Stimulated activated CD4-positive, alpha-beta T cell treated with anti-CD3 and anti-CD28 coated beads, Interleukin-1b, Interleukin-23, amount 100 ng/mL, for 4 hours (primary cell): ENCODE measurements around the gene PM20D2.

Experiments used
- DNase-seq, 2 donors: peaks; one replicate each; pipeline ENCODE4 v3.0.0-alpha.2; 2020; ENCODE audit warnings: low read depth in 2 of 2

The PM20D2 gene

GRCh38 chr6:89145091-89145955 lies 532 bp upstream of the PM20D2 start:
- peak in 1 of 2 donors; percentile 21 for DNase-seq

GRCh38 chr6:89146718-89147700 lies 1.2 kb downstream of the PM20D2 start:
- peak in 1 of 2 donors; percentile 15 for DNase-seq

GRCh38 chr6:89148016-89148750 lies 2.3 kb downstream of the PM20D2 start:
- peak; percentile 18 to 21 for DNase-seq

GRCh38 chr6:89154131-89154530 lies 8.3 kb downstream of the PM20D2 start:
- no peak for DNase-seq

GRCh38 chr6:89160331-89161092 lies 14.7 kb downstream of the PM20D2 start:
- DNase-seq = no peak

- DNase-seq = no peak
Measured at GRCh38 chr6:89161326-89162046, 15.6 kb downstream of the PM20D2 start.

- no peak for DNase-seq
Measured at GRCh38 chr6:89162047-89162371, 16.2 kb downstream of the PM20D2 start.

- no peak for DNase-seq
Measured at GRCh38 chr6:89172131-89172530, 26.3 kb downstream of the PM20D2 start.

- DNase-seq = no peak
Measured at GRCh38 chr6:89173634-89174033, 27.8 kb downstream of the PM20D2 start.

GRCh38 chr6:89180112-89180511 lies 34.3 kb downstream of the PM20D2 start:
- DNase-seq = no peak

- DNase-seq = no peak
Measured at GRCh38 chr6:89180971-89181370, 35.1 kb downstream of the PM20D2 start.

GRCh38 chr6:89183294-89183693 lies 37.4 kb downstream of the PM20D2 start:
- no peak for DNase-seq

GRCh38 chr6:89184344-89184743 lies 38.5 kb downstream of the PM20D2 start:
- DNase-seq = no peak

- DNase-seq = no peak
Measured at GRCh38 chr6:89186762-89187161, 40.9 kb downstream of the PM20D2 start.

GRCh38 chr6:89187504-89187903 lies 41.6 kb downstream of the PM20D2 start:
- no peak for DNase-seq

GRCh38 chr6:89190741-89191140 lies 44.9 kb downstream of the PM20D2 start:
- DNase-seq = no peak

- DNase-seq = no peak
Measured at GRCh38 chr6:89194559-89194958, 48.7 kb downstream of the PM20D2 start.

GRCh38 chr6:89197141-89197540 lies 51.3 kb downstream of the PM20D2 start:
- DNase-seq = no peak

- DNase-seq = no peak
Measured at GRCh38 chr6:89198235-89198634, 52.4 kb downstream of the PM20D2 start.

GRCh38 chr6:89199579-89199978 lies 53.7 kb downstream of the PM20D2 start:
- DNase-seq = no peak
